ENCODE results near the gene PUDP. TPM values are rescaled to one million over a fixed set of nuclear protein-coding genes. Genes with fewer than 3 reads are reported as not detected.

PUDP gene
- total RNA-seq, 1 experiment from 2014 or later = 20.3 TPM

GRCh38 chrX:7073336-7073735 is 74.6 kb downstream of the PUDP start:
- intact Hi-C loops (cut with micrococcal nuclease) = no loop called here
- Histone ChIP-seq H3K9me2 (ENCODE audit: insufficient read depth) (no peaks in the 10 kb centered on the region), H3K9me3 (ENCODE audit: control insufficient read depth in 1 of 2, insufficient read depth in 1 of 2, low read depth in 1 of 2, low read length in 2 of 2) (no peaks in the 10 kb centered on the region), H4K20me1 (ENCODE audit: insufficient read depth) (no peaks in the 10 kb centered on the region), H3K9ac (ENCODE audit: low read length) (no peak overlapping the region), H3K36me3 (ENCODE audit: control insufficient read depth in 1 of 2, insufficient read depth in 2 of 2, low read length in 2 of 2) (no peaks in the 10 kb centered on the region), H3K4me3 (replicated peaks in 1 of 2; ENCODE audit: low read depth in 1 of 2, low read length in 2 of 2) (no peak overlapping the region), H3K4me1 (ENCODE audit: control insufficient read depth in 1 of 2, insufficient read depth in 2 of 2, low read length in 2 of 2) (no peaks in the 10 kb centered on the region), H2AFZ (ENCODE audit: low read depth, low read length, poor library complexity, severe bottlenecking) (no peak overlapping the region), H3K27me3 (ENCODE audit: insufficient read depth, low read length) (no peaks in the 10 kb centered on the region), H3K79me2 (ENCODE audit: insufficient read depth, low read length) (no peaks in the 10 kb centered on the region), H3K27ac (ENCODE audit: low read depth, low read length) (no peak overlapping the region), H3K4me2 (ENCODE audit: low read length) (no peak overlapping the region)
- DNase-seq (ENCODE audit: low read depth, low spot score) (no peak), ATAC-seq (no peak)
- no TSS peak for BruUV-seq (replicated peaks)
- TF ChIP-seq TCF7L2 (IDR thresholded peaks at IDR 0.05; ENCODE audit: borderline replicate concordance, extremely low read depth, insufficient read depth, insufficient read length) (no peak), JUND (IDR thresholded peaks at IDR 0.05) (no peak)
- RAD21 ChIA-PET (ENCODE audit: low non-redundant PET in 1 of 2, low total read pairs in 2 of 2, uncharacterized antibody in 2 of 2, unreplicated experiment in 2 of 2) = no interaction called here
- POLR2A ChIA-PET = no interaction called here
- CTCF ChIA-PET = no interaction called here

DNA sequence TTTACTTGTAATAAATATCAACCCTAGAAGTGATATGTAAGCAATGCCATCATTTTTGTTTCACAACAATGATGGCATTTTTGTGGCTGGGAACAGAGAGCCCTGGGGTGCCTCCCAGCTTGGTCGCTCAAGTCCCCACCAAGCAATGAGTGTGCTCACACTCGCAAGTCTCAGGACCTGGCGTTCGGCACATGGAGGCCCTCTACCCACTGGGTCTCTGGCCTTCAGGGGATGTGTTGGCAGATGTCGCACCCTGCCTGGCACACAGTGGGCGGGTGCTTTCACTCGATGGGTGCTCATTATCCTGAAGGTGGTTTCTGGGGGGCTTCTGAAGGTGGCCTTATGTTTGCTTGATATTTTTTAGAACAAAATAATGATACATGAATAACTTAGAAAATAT is 75.1 kb downstream of the PUDP start:
- intact Hi-C loops (cut with micrococcal nuclease) = no loop called here
- POLR2A ChIA-PET = no interaction called here
- Histone ChIP-seq H3K79me2 (ENCODE audit: insufficient read depth, low read length) (no peaks in the 10 kb centered on the region), H3K9ac (ENCODE audit: low read length) (no peak overlapping the region), H3K27ac (ENCODE audit: low read depth, low read length) (no peak overlapping the region), H3K36me3 (ENCODE audit: control insufficient read depth in 1 of 2, insufficient read depth in 2 of 2, low read length in 2 of 2) (no peaks in the 10 kb centered on the region), H3K27me3 (ENCODE audit: insufficient read depth, low read length) (no peaks in the 10 kb centered on the region), H3K4me1 (ENCODE audit: control insufficient read depth in 1 of 2, insufficient read depth in 2 of 2, low read length in 2 of 2) (no peaks in the 10 kb centered on the region), H2AFZ (ENCODE audit: low read depth, low read length, poor library complexity, severe bottlenecking) (no peak overlapping the region), H4K20me1 (ENCODE audit: insufficient read depth) (no peaks in the 10 kb centered on the region), H3K4me3 (replicated peaks in 1 of 2; ENCODE audit: low read depth in 1 of 2, low read length in 2 of 2) (no peak overlapping the region), H3K4me2 (ENCODE audit: low read length) (no peak overlapping the region), H3K9me3 (ENCODE audit: control insufficient read depth in 1 of 2, insufficient read depth in 1 of 2, low read depth in 1 of 2, low read length in 2 of 2) (no peaks in the 10 kb centered on the region), H3K9me2 (ENCODE audit: insufficient read depth) (no peaks in the 10 kb centered on the region)
- no peak for DNase-seq (ENCODE audit: low read depth, low spot score)
- RAD21 ChIA-PET (ENCODE audit: low non-redundant PET in 1 of 2, low total read pairs in 2 of 2, uncharacterized antibody in 2 of 2, unreplicated experiment in 2 of 2) = no interaction called here
- ATAC-seq = no peak
- no TSS peak for BruUV-seq (replicated peaks)
- TF ChIP-seq POLR2AphosphoS5 (IDR thresholded peaks at IDR 0.05; ENCODE audit: low read depth, low read length) (no peak), SIN3A (IDR thresholded peaks at IDR 0.05; ENCODE audit: low read depth) (no peak), EZH2phosphoT487 (IDR thresholded peaks at IDR 0.05; ENCODE audit: borderline replicate concordance) (no peak), JUND (IDR thresholded peaks at IDR 0.05) (no peak)
- CTCF ChIA-PET = no interaction called here

All from HCT116 (cell line).